ENCODE data around the gene GPATCH1.
A peak's percentile ranks its signal among the peaks of the same experiment; 100 is the strongest.

Gene GPATCH1

GRCh38 chr19:33063356-33063752, 17.6 kb upstream of the GPATCH1 start:
- Mint-ChIP-seq H3K9me3 (no peaks in the 10 kb centered on the region), H3K4me1 (peaks cover 4% of the 10 kb centered on the region), H3K27ac (peak overlapping the region in 2 of 3 experiments; percentile 15 to 38), H3K4me3 (peak overlapping the region; percentile 79 to 82 (median 80)), H3K27me3 (ENCODE audit: low read depth) (peaks cover 48% of the 10 kb centered on the region), H3K36me3 (ENCODE audit: low read depth) (no peaks in the 10 kb centered on the region)
- TF ChIP-seq CTCF (IDR thresholded peaks at IDR 0.05; ENCODE audit: unreplicated experiment in 3 of 3): no peak

GRCh38 chr19:33063753-33064457, 17.1 kb upstream of the GPATCH1 start:
- Mint-ChIP-seq H3K4me3 (peak overlapping the region; percentile 82 to 83 (median 83)), H3K27me3 (ENCODE audit: low read depth) (peaks cover 48% of the 10 kb centered on the region), H3K9me3 (no peaks in the 10 kb centered on the region), H3K36me3 (ENCODE audit: low read depth) (no peaks in the 10 kb centered on the region), H3K27ac (no peak overlapping the region), H3K4me1 (peaks cover 4% of the 10 kb centered on the region)
- TF ChIP-seq CTCF (IDR thresholded peaks at IDR 0.05; ENCODE audit: unreplicated experiment in 3 of 3): no peak

GRCh38 chr19:33064458-33064791, 16.6 kb upstream of the GPATCH1 start:
- peaks cover 4% of the 10 kb centered on the region for H3K4me1 Mint-ChIP-seq
- no peaks in the 10 kb centered on the region for H3K36me3 Mint-ChIP-seq (ENCODE audit: low read depth)
- H3K4me3 Mint-ChIP-seq: peak overlapping the region; percentile 82 to 83 (median 83)
- no peak overlapping the region for H3K27ac Mint-ChIP-seq
- TF ChIP-seq CTCF (IDR thresholded peaks at IDR 0.05; ENCODE audit: unreplicated experiment in 3 of 3): no peak
- no peaks in the 10 kb centered on the region for H3K9me3 Mint-ChIP-seq
- peaks cover 48% of the 10 kb centered on the region for H3K27me3 Mint-ChIP-seq (ENCODE audit: low read depth)

- H3K27me3 Mint-ChIP-seq (ENCODE audit: low read depth): peaks cover 48% of the 10 kb centered on the region
- H3K27ac Mint-ChIP-seq: no peak within 1 kb of the TSS
- no peaks in the 10 kb centered on the region for H3K4me1 Mint-ChIP-seq
- H3K36me3 Mint-ChIP-seq (ENCODE audit: low read depth): no peaks in the 10 kb centered on the region
- no peaks in the 10 kb centered on the region for H3K9me3 Mint-ChIP-seq
- no peak for TF ChIP-seq CTCF (IDR thresholded peaks at IDR 0.05; ENCODE audit: unreplicated experiment in 3 of 3)
- peak within 1 kb of the TSS; percentile 82 to 83 (median 83) for H3K4me3 Mint-ChIP-seq
Observed at GRCh38 chr19:33064792-33065550, 16.0 kb upstream of the GPATCH1 start, which contains the start of gene RHPN2. RHPN2 (minus strand) TSS chr19:33064888; CDS start chr19:33064852, 36 bp downstream.

- H3K9me3 Mint-ChIP-seq: no peaks in the 10 kb centered on the region
- H3K27me3 Mint-ChIP-seq (ENCODE audit: low read depth): peaks cover 39% of the 10 kb centered on the region
Observed at GRCh38 chr19:33066543-33066942, 14.4 kb upstream of the GPATCH1 start.

More at GRCh38 chr19:33066543-33066942, 14.4 kb upstream of the GPATCH1 start:
- no peak overlapping the region for H3K27ac Mint-ChIP-seq
- H3K4me1 Mint-ChIP-seq: no peaks in the 10 kb centered on the region
- H3K4me3 Mint-ChIP-seq: peak overlapping the region; percentile 56 to 76 (median 62)
- no peaks in the 10 kb centered on the region for H3K36me3 Mint-ChIP-seq (ENCODE audit: low read depth)
- TF ChIP-seq CTCF (IDR thresholded peaks at IDR 0.05; ENCODE audit: unreplicated experiment in 3 of 3): no peak
